ENCODE data around the gene SAYSD1.

The SAYSD1 gene

DNA sequence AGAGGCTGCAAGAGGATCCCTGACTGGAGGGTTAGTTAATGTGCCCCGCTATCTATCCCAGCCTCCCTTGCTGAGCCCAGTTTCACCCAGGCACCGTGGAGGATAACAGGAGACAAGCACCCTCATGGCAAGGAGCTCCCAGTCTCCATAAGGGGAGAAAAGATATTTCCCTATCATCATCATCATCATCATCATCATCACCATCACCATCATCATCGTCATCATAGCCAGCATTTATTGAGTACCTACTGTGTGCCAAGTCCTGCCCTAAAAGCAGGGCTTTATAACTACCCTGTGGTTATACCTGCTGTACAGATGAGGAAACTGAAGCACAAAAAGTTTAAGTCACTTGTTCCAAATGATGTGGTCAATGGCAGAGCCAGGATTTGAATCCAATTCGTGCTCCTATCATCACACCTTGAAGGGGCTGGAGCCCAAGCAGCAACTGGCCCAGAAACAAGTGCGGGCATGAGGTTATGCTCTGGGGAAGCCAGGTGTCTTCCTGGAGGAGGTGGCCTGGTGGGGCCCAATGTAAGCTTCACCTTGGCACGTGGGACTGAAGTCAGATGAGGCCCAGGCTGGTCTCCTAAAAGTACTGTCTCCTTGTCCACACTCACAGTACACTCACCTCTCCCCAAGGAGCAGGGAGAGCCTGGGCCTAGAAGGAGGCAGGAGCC, 56.4 kb downstream of the SAYSD1 start:
- no peak for DNase-seq (ENCODE audit: low read depth in 1 of 2, low spot score in 1 of 2)

DNA sequence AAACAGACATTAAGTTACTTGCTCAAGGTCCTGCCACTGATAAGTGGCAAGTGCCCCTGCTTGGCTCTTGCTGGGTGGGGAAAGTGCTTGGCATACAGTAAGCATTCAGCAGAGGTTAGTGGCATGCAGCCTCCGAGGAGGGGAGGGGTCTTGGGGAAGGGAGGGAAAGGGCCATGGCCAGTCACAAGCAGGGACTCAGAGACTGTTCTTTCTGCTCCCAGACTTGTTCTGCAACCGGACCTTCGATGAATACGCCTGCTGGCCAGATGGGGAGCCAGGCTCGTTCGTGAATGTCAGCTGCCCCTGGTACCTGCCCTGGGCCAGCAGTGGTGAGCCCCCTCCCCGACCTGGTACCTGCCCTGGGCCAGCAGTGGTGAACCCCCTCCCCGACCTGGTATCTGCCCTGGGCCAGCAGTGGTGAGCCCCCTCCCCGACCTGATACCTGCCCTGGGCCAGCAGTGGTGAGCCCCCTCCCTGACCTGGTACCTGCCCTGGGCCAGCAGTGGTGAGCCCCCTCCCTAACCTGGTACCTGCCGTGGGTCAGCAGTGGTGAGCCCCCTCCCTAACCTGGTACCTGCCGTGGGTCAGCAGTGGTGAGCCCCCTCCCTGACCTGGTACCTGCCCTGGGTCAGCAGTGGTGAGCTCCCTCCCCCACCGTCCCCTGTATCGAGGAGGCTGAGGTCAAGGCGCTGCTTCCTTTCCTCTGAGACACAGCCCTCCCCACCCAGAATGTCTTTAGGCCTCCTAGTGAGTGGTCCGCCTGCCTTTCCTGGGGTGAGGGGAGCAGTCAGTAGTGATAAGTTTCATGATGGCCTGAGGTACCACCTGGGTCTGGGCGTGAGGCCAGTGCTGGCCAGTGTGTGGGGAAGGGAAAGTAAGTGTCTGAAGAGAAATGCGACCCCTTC, 57.5 kb downstream of the SAYSD1 start:
- DNase-seq (ENCODE audit: low read depth in 1 of 2, low spot score in 1 of 2), result no peak

DNA sequence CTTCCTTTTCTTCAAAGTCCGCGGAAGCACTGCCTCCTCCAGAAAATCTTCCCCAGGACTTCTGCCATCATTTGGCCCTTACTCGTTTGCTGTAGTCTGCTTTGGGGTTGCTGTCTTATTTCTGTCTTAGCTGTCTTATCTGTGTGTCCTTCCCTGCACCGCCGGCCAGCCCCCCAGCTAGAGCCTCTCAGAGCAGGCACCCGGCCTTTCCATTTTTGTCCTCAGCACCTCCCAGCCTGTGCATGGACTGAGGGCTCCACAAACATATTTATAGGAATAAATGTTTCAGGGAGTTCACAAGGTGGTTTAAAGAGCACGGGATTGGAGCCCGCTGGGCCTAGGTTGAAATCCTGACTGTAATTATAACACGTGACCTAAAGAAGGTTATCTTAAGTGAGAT, 58.3 kb downstream of the SAYSD1 start:
- DNase-seq (ENCODE audit: low read depth in 1 of 2, low spot score in 1 of 2), result no peak

DNA sequence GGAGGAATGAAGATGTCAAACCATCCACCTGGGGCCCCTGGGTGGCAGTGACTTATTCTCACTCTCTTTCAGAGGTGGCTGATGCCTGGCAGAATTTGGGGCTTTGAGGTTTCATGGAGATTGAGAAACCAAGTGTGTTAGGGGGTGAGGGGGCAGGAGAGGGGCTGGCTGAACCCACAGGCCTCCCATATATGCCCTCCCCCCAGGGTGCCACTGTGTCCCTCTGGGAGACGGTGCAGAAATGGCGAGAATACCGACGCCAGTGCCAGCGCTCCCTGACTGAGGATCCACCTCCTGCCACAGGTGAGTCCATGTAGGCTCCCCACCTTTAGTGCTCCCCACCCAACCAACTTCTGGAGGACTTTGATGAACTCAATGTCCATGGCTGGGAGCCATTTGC, 58.8 kb downstream of the SAYSD1 start:
- no peak for DNase-seq (ENCODE audit: low read depth in 1 of 2, low spot score in 1 of 2)

DNA sequence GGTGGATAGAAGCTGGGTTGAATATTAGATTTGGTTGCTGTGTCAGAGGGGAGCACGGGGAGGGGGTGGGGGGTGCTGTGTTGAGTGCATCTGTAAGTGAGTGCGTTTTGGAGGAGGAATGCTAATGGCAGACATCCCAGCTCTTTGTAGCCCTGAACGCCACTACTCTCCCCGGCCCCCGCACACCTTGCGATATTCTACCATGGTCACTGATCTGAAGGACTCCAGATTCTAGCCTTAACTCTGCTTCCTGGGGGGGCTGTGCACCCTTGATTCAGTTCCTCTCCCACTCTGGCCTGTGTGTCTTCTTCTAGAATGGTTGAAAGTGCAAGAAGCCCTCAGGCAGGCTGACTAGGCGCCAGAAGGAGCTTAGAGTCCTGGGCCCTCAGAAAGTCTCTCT, 59.3 kb downstream of the SAYSD1 start:
- DNase-seq (ENCODE audit: low read depth in 1 of 2, low spot score in 1 of 2), result no peak

DNA sequence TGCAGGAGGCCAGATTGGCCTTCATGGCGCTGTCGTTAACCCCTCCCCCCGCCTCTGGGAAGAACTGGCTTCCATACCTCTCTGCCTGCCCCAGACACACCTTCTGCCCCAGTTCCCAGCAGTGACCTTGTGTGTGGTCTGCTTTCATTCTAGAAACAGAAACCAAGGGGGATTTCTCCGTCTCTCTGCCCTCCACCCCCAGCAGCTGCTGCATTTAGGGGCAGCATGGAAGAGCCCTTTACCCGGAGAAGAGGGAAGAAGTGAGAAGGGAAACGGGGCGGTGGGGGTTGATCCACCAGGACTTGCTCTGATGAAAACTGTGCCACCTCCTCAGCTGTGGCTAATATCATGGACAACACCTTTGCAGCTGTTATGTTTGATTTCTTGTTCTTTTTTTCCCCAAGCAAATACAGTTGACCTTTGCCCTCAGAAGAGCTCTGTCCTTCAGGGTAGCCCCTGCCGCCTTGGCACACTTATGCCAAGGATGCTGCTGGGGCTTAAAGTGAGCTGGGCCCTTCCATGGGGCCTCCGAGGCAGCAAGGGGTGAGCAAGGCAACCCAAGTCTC, 60.3 kb downstream of the SAYSD1 start:
- DNase-seq (ENCODE audit: low read depth in 1 of 2, low spot score in 1 of 2), result no peak

Measured in stimulated activated CD4-positive, alpha-beta T cell treated with anti-CD3 and anti-CD28 coated beads, Interleukin-15, amount 100 ng/mL, for 1 hour (primary cell).